A549 (cell line): ENCODE results near the gene GDF7. TPM values are rescaled to one million over a fixed set of nuclear protein-coding genes. Genes with fewer than 3 reads are reported as not detected.

Source experiments
- ATAC-seq, 2 experiments: fragments of 200-7000 bp in 1 of 2; fragments of >200 bp in 1 of 2; cut with Nextera tagmentation in 1 of 2; cut with Tn5 transposase in 1 of 2; 3 replicates each; pipeline versions ENCODE4 v1.8.0 to v1.9.1; 2018 to 2020; ENCODE audit warnings: mild to moderate bottlenecking in 1 of 2, moderate library complexity in 1 of 2
- CTCF ChIA-PET: fragments of 300-600 bp; sonication (Branson Sonifier 250); formaldehyde crosslinking; extraction: SDS; loops from one replicate; lab custom pipeline; 2021; ENCODE audit warnings: antibody characterized with exemption, inconsistent platforms; lab: Yijun Ruan, JAX
- POLR2A ChIA-PET: fragments of 350-600 bp; formaldehyde crosslinking; extraction: SDS; loops from one replicate; lab custom pipeline; 2021; ENCODE audit warnings: antibody characterized with exemption, inconsistent platforms; lab: Yijun Ruan, JAX
- DNase-seq, 2 experiments: peaks; one replicate each; pipeline versions ENCODE4 v3.0.0 to v3.0.0-alpha.2; 2011 to 2016; ENCODE audit warnings: low read depth in 1 of 2, low spot score in 1 of 2
- FAIRE-seq: peaks from 2 replicates; lab custom pipeline; 2011; peaks lifted over from hg19 to GRCh38; lab: Jason Lieb, UNC
- H3K27ac ChIP-seq, 2 experiments: fragments of >200 bp; sonication (Bioruptor Twin); formaldehyde crosslinking; 3 replicates each; pipeline ENCODE4 v1.5.1; 2016 to 2017
- H3K4me1 ChIP-seq: fragments of >200 bp; sonication (Bioruptor Twin); formaldehyde crosslinking; 3 replicates; pipeline ENCODE4 v1.6.1; 2016
- H3K4me2 ChIP-seq: fragments of >200 bp; sonication (Bioruptor Twin); formaldehyde crosslinking; 3 replicates; pipeline ENCODE4 v1.6.1; 2016
- H3K4me3 ChIP-seq: fragments of >200 bp; sonication (Bioruptor Twin); formaldehyde crosslinking; 3 replicates; pipeline ENCODE4 v1.5.1; 2016
- H3K9me3 ChIP-seq: fragments of >200 bp; sonication (Bioruptor Twin); formaldehyde crosslinking; 3 replicates; pipeline ENCODE4 v1.6.1; 2016
- BHLHE40 ChIP-seq: IDR thresholded peaks from 2 replicates; pipeline ENCODE4 v1.6.1; 2012; ENCODE audit warnings: low read depth, low read length, inconsistent platforms
- CBX8 ChIP-seq: fragments of 200-600 bp; sonication (generic); IDR thresholded peaks from 2 replicates; pipeline ENCODE4 v1.6.1; 2016
- CEBPB ChIP-seq, 2 experiments: fragments of >200 bp in 1 of 2; sonication (Bioruptor Twin) in 1 of 2; formaldehyde crosslinking in 1 of 2; IDR thresholded peaks; 2 replicates each; pipeline ENCODE4 v1.6.1; 2012 to 2016
- CHD4 ChIP-seq: fragments of 200-600 bp; sonication (generic); IDR thresholded peaks from 2 replicates; pipeline ENCODE4 v1.6.1; 2016; ENCODE audit warnings: antibody characterized with exemption, mild to moderate bottlenecking, borderline replicate concordance
- E2F6 ChIP-seq: IDR thresholded peaks from 2 replicates; pipeline ENCODE4 v1.6.1; 2012; ENCODE audit warnings: low read depth, borderline replicate concordance
- EHMT2 ChIP-seq: fragments of 200-600 bp; sonication (generic); IDR thresholded peaks from 2 replicates; pipeline ENCODE4 v1.6.1; 2016; ENCODE audit warnings: antibody characterized with exemption, low read depth, mild to moderate bottlenecking, moderate library complexity
- ELK1 ChIP-seq: fragments of 150-350 bp; IDR thresholded peaks from 2 replicates; pipeline ENCODE4 v1.6.1; 2014; ENCODE audit warnings: low read depth, mild to moderate bottlenecking, low read length
- EP300 ChIP-seq, 2 experiments: fragments of >200 bp; sonication (Bioruptor Twin); formaldehyde crosslinking; IDR thresholded peaks; 2 replicates in 1 of 2; 3 replicates in 1 of 2; pipeline ENCODE4 v1.6.1; 2016 to 2017
- FOSB ChIP-seq: fragments of 250-450 bp; sonication (Bioruptor Pico); IDR thresholded peaks from 2 replicates; pipeline ENCODE4 v1.5.0; 2020; ENCODE audit warnings: mild to moderate bottlenecking, moderate library complexity
- FOSL2 ChIP-seq, 2 experiments: fragments of 450-650 bp in 1 of 2; fragments of >200 bp in 1 of 2; sonication (Bioruptor Twin) in 1 of 2; formaldehyde crosslinking; IDR thresholded peaks; 2 replicates each; pipeline versions ENCODE4 v1.5.0 to v1.6.1; 2016 to 2020; ENCODE audit warnings: mild to moderate bottlenecking in 1 of 2, moderate library complexity in 1 of 2
- HDAC2 ChIP-seq: fragments of 200-600 bp; sonication (generic); IDR thresholded peaks from 2 replicates; pipeline ENCODE4 v1.6.1; 2016
- HOXA7 ChIP-seq: fragments of 250-450 bp; sonication (Bioruptor Pico); IDR thresholded peaks from 2 replicates; pipeline ENCODE4 v1.5.0; 2020; ENCODE audit warnings: mild to moderate bottlenecking, moderate library complexity
- HOXB5 ChIP-seq: fragments of 250-450 bp; sonication (Bioruptor Pico); IDR thresholded peaks from 2 replicates; pipeline ENCODE4 v1.5.0; 2020; ENCODE audit warnings: mild to moderate bottlenecking, moderate library complexity
- KDM1A ChIP-seq: fragments of 200-600 bp; sonication (generic); IDR thresholded peaks from 2 replicates; pipeline ENCODE4 v1.6.1; 2016; ENCODE audit warnings: low read depth, mild to moderate bottlenecking
- MAZ ChIP-seq: fragments of 150-350 bp; IDR thresholded peaks from 2 replicates; pipeline ENCODE4 v1.6.1; 2014; ENCODE audit warnings: antibody characterized with exemption, low read depth, low read length, borderline replicate concordance
- MYC ChIP-seq: IDR thresholded peaks from 2 replicates; pipeline ENCODE4 v1.6.1; 2012; ENCODE audit warnings: mild to moderate bottlenecking, inconsistent platforms, low read length, improper control_type of control experiment, borderline replicate concordance
- NFE2L2 ChIP-seq: fragments of 150-350 bp; conservative IDR thresholded peaks from 2 replicates; pipeline ENCODE4 v1.6.1; 2014; ENCODE audit warnings: low read length
- PBX3 ChIP-seq: IDR thresholded peaks from 2 replicates; pipeline ENCODE4 v1.6.1; 2012
- POLR2A ChIP-seq: IDR thresholded peaks from 2 replicates; pipeline ENCODE4 v1.6.1; 2012; ENCODE audit warnings: mild to moderate bottlenecking, low read length
- RAD21 ChIP-seq, 2 experiments: fragments of >200 bp in 1 of 2; sonication (Bioruptor Twin) in 1 of 2; formaldehyde crosslinking in 1 of 2; IDR thresholded peaks in 1 of 2; conservative IDR thresholded peaks in 1 of 2; 2 replicates in 1 of 2; 3 replicates in 1 of 2; pipeline ENCODE4 v1.6.1; 2012 to 2018; ENCODE audit warnings: inconsistent platforms in 1 of 2
- RARB ChIP-seq: fragments of 250-450 bp; sonication (Bioruptor Pico); IDR thresholded peaks from 2 replicates; pipeline ENCODE4 v1.8.0; 2021; ENCODE audit warnings: mild to moderate bottlenecking, moderate library complexity
- REST ChIP-seq: fragments of 200-600 bp; sonication (generic); IDR thresholded peaks from 2 replicates; pipeline ENCODE4 v1.6.1; 2016; ENCODE audit warnings: antibody characterized with exemption, mild to moderate bottlenecking, moderate library complexity
- SMC3 ChIP-seq: fragments of >200 bp; sonication (Bioruptor Twin); formaldehyde crosslinking; IDR thresholded peaks from 3 replicates; pipeline ENCODE4 v1.6.1; 2018; ENCODE audit warnings: inconsistent platforms
- TP53 ChIP-seq: fragments of 250-450 bp; sonication (Bioruptor Pico); IDR thresholded peaks from 2 replicates; pipeline ENCODE4 v1.5.0; 2021; ENCODE audit warnings: mild to moderate bottlenecking, moderate library complexity
- ZFP36 ChIP-seq: fragments of 450-650 bp; IDR thresholded peaks from 2 replicates; pipeline ENCODE4 v1.6.1; 2014; ENCODE audit warnings: borderline replicate concordance; ENCODE audit not compliant: partially characterized antibody
- ZSCAN20 ChIP-seq: fragments of 250-450 bp; sonication (Bioruptor Pico); IDR thresholded peaks from 2 replicates; pipeline ENCODE4 v1.8.0; 2022; ENCODE audit warnings: mild to moderate bottlenecking, moderate library complexity
- WGBS: methylation state at CpG from one replicate; pipeline ENCODE4 v1.1.6; 2017; ENCODE audit errors: missing lambda C conversion rate; 5-methylcytosine and 5-hydroxymethylcytosine counted together
- polyA plus RNA-seq, 4 experiments: library from polyadenylated mRNA; depleted of rRNA in 3 of 4; stranded (reverse); fragments of >200 nt; fragmentation: RNase III in 1 of 4; extraction: RNeasy Plus Mini Kit Qiagen cat#74134 plus additional on column Dnase treatment in 1 of 4; gene quantifications; 2 replicates in 3 of 4; 3 replicates in 1 of 4; pipeline ENCODE4 v1.2.3, GENCODE V29; 2011 to 2017

GDF7 gene
- polyA plus RNA-seq, 2 of the 4 experiments (the other 2 are of a cell fraction) = 0.03 to 0.05 TPM

- 62% methylated on average over 3 of the region's 7 CpGs for WGBS
- FAIRE-seq (no peak), ATAC-seq (no peak), DNase-seq (no peak)
- H3K27ac ChIP-seq = no peak overlapping the region
- no peak for TF ChIP-seq RAD21 (conservative IDR thresholded peaks at IDR 0.05 in 1 of 2, IDR thresholded peaks at IDR 0.05 in 1 of 2)
- no peak for TF ChIP-seq CHD4
- no peak for TF ChIP-seq ZFP36
- TF ChIP-seq POLR2A = no peak
- no peak for TF ChIP-seq FOSL2 (IDR thresholded peaks at IDR 0.05)
- TF ChIP-seq FOSL2 (CRISPR knock-in tag; IDR thresholded peaks at IDR 0.05) = no peak
- TF ChIP-seq EHMT2 = no peak
- TF ChIP-seq TP53 (CRISPR knock-in tag) = no peak
- no peak for TF ChIP-seq FOSB (CRISPR knock-in tag)
- TF ChIP-seq MYC = no peak
- TF ChIP-seq NFE2L2 = no peak
- TF ChIP-seq CBX8 = no peak
- no peak for TF ChIP-seq SMC3
- TF ChIP-seq CEBPB (IDR thresholded peaks at IDR 0.05) = no peak
- ChIA-PET CTCF (interaction anchor here (0.7 to 4.8 kb wide), 5 partner anchors 11 to 228 kb away, joined by 3 to 27 read pairs (median 6); no protein-coding TSS in a partner anchor), POLR2A (interaction anchor here (1.6 kb wide), 1 partner anchor 177 kb away, joined by 8 read pairs; the partner anchor contains the start of gene RHOB)
- H3K4me2 ChIP-seq = no peak overlapping the region
- H3K4me1 ChIP-seq = peaks cover 5% of the 10 kb centered on the region
- no peaks in the 10 kb centered on the region for H3K9me3 ChIP-seq
- H3K4me3 ChIP-seq = no peak overlapping the region
These were observed 43.2 kb upstream of the GDF7 start for GRCh38 chr2:20623741-20624155.

GRCh38 chr2:20624156-20624883, 42.6 kb upstream of the GDF7 start:
- TF ChIP-seq ELK1 (no peak), HOXA7 (CRISPR knock-in tag) (no peak), EP300 (IDR thresholded peaks at IDR 0.05) (no peak), HDAC2 (no peak), PBX3 (no peak), MAZ (no peak), E2F6 (no peak), KDM1A (no peak), BHLHE40 (no peak), HOXB5 (CRISPR knock-in tag) (no peak), REST (no peak), ZSCAN20 (CRISPR knock-in tag) (no peak), RARB (CRISPR knock-in tag) (no peak)
- ChIA-PET POLR2A (interaction anchor here (1.6 to 2.4 kb wide), 2 partner anchors 177 kb away, joined by 8 to 16 read pairs; partner anchors contain the start of gene RHOB), CTCF (interaction anchor here (0.7 to 4.8 kb wide), 9 partner anchors 11 to 228 kb away, joined by 3 to 30 read pairs (median 5); partner anchors contain the start of gene HS1BP3)
- no peak overlapping the region for H3K27ac ChIP-seq
- no peaks in the 10 kb centered on the region for H3K9me3 ChIP-seq
- H3K4me2 ChIP-seq = no peak overlapping the region
- no peaks in the 10 kb centered on the region; the same call in 2 of the 3 replicates for H3K4me1 ChIP-seq
- FAIRE-seq (no peak), ATAC-seq (no peak), DNase-seq (no peak)
- no peak overlapping the region for H3K4me3 ChIP-seq
- WGBS = 83% methylated on average over 18 of the region's 20 CpGs
